GM23338 (cell line): ENCODE results near the gene KAT2B. TPM values are rescaled to one million over a fixed set of nuclear protein-coding genes. Genes with fewer than 3 reads are reported as not detected.

Source experiments
- ATAC-seq: fragments of 200-7000 bp; cut with Tn5 transposase; 3 replicates; pipeline ENCODE4 v1.9.1; 2020
- DNase-seq: peaks from one replicate; pipeline ENCODE4 v3.0.0-alpha.2; 2015; ENCODE audit warnings: low spot score
- H2AFZ ChIP-seq: fragments of 200-600 bp; sonication (generic); 2 replicates; pipeline ENCODE4 v1.8.0; 2016; ENCODE audit warnings: antibody characterized with exemption, mild to moderate bottlenecking, moderate library complexity
- H3F3A ChIP-seq: fragments of 200-600 bp; sonication (generic); replicated peaks from 2 replicates; pipeline ENCODE4 v1.8.0; 2017; ENCODE audit warnings: antibody characterized with exemption, mixed run types, low read depth
- H3K27ac ChIP-seq: fragments of 200-600 bp; sonication (generic); 2 replicates; pipeline ENCODE4 v1.6.1; 2016; ENCODE audit warnings: low read depth
- H3K27me3 ChIP-seq: fragments of 200-600 bp; sonication (generic); 2 replicates; pipeline ENCODE4 v1.8.0; 2016; ENCODE audit warnings: mild to moderate bottlenecking, mixed run types, moderate library complexity; ENCODE audit not compliant: insufficient read depth
- H3K36me3 ChIP-seq: fragments of 200-600 bp; sonication (generic); 2 replicates; pipeline ENCODE4 v1.8.0; 2016; ENCODE audit warnings: mild to moderate bottlenecking; ENCODE audit not compliant: insufficient read depth
- H3K4me1 ChIP-seq: fragments of 200-600 bp; sonication (generic); 2 replicates; pipeline ENCODE4 v1.8.0; 2016; ENCODE audit warnings: mild to moderate bottlenecking, moderate library complexity; ENCODE audit not compliant: insufficient read depth
- H3K4me2 ChIP-seq: fragments of 200-600 bp; sonication (generic); 2 replicates; pipeline ENCODE4 v1.7.1; 2017; ENCODE audit warnings: mixed run types
- H3K4me3 ChIP-seq: fragments of 200-600 bp; sonication (generic); 2 replicates; pipeline ENCODE4 v1.6.1; 2016; ENCODE audit warnings: mixed run types
- H3K79me2 ChIP-seq: fragments of 200-600 bp; sonication (generic); replicated peaks from 2 replicates; pipeline ENCODE4 v1.8.0; 2017; ENCODE audit warnings: mild to moderate bottlenecking; ENCODE audit not compliant: insufficient read depth
- H3K9me2 ChIP-seq: fragments of 200-600 bp; sonication (generic); 2 replicates; pipeline ENCODE4 v1.8.0; 2017; ENCODE audit not compliant: insufficient read depth
- H4K20me1 ChIP-seq: fragments of 200-600 bp; sonication (generic); replicated peaks from 2 replicates; pipeline ENCODE4 v1.8.0; 2017; ENCODE audit warnings: mild to moderate bottlenecking; ENCODE audit not compliant: insufficient read depth
- H3K27ac Mint-ChIP-seq: 2 replicates; pipeline ENCODE4 v1.8.0; 2020; ENCODE audit warnings: inconsistent platforms, mild to moderate bottlenecking, moderate library complexity, mixed read lengths
- H3K27me3 Mint-ChIP-seq: 3 replicates; pipeline ENCODE4 v1.8.0; 2022; ENCODE audit warnings: low read depth, mild to moderate bottlenecking, moderate library complexity, mixed read lengths, inconsistent platforms; ENCODE audit not compliant: insufficient read depth, poor library complexity
- H3K36me3 Mint-ChIP-seq: 3 replicates; pipeline ENCODE4 v1.8.0; 2021; ENCODE audit warnings: low read depth, mild to moderate bottlenecking, inconsistent platforms, moderate library complexity, mixed read lengths
- H3K4me1 Mint-ChIP-seq: 3 replicates; pipeline ENCODE4 v1.8.0; 2020; ENCODE audit warnings: mild to moderate bottlenecking, inconsistent platforms, mixed read lengths
- H3K4me3 Mint-ChIP-seq: 3 replicates; pipeline ENCODE4 v1.8.0; 2021; ENCODE audit warnings: moderate library complexity, mild to moderate bottlenecking, inconsistent platforms, mixed read lengths
- H3K9me3 Mint-ChIP-seq: 3 replicates; pipeline ENCODE4 v1.8.0; 2020; ENCODE audit warnings: moderate library complexity, mild to moderate bottlenecking, inconsistent platforms, mixed read lengths
- CTCF ChIP-seq, 2 experiments: fragments of 200-600 bp in 1 of 2; sonication (generic) in 1 of 2; conservative IDR thresholded peaks; 2 replicates each; pipeline versions ENCODE4 v1.5.1 to v1.6.1; 2016 to 2017; ENCODE audit warnings: antibody characterized with exemption in 2 of 2, low read depth in 2 of 2, mild to moderate bottlenecking in 2 of 2, moderate library complexity in 1 of 2
- ETS1 ChIP-seq: IDR thresholded peaks from 2 replicates; pipeline ENCODE4 v1.6.1; 2016; ENCODE audit warnings: antibody characterized with exemption
- EZH2 ChIP-seq: fragments of 200-600 bp; sonication (generic); IDR thresholded peaks from one replicate; pipeline ENCODE4 v1.8.0; 2017; ENCODE audit warnings: antibody characterized with exemption, mild to moderate bottlenecking, low read depth; ENCODE audit not compliant: unreplicated experiment
- NANOG ChIP-seq: IDR thresholded peaks from 2 replicates; pipeline ENCODE4 v1.6.1; 2016; ENCODE audit warnings: antibody characterized with exemption, borderline replicate concordance
- POLR2AphosphoS5 ChIP-seq: IDR thresholded peaks from 2 replicates; pipeline ENCODE4 v1.6.1; 2016; ENCODE audit warnings: antibody characterized with exemption, low read depth
- STAT1 ChIP-seq: IDR thresholded peaks from one replicate; pipeline ENCODE4 v1.6.1; 2016; ENCODE audit warnings: antibody characterized with exemption; ENCODE audit not compliant: unreplicated experiment
- ZNF462 ChIP-seq: fragments of 250-450 bp; sonication (Bioruptor Pico); IDR thresholded peaks from 2 replicates; pipeline ENCODE4 v1.5.0; 2020; ENCODE audit warnings: mild to moderate bottlenecking, moderate library complexity
- polyA plus RNA-seq: library from polyadenylated mRNA; unstranded; fragments of >200 nt; fragmentation: Nextera tagmentation; extraction: Ambion mirVana; gene quantifications from 2 replicates; pipeline ENCODE4 v1.2.1, GENCODE V29; 2016
- total RNA-seq: library from RNA; depleted of rRNA; stranded (reverse); fragments of >200 nt; shearing (Covaris generic); gene quantifications from 2 replicates; pipeline ENCODE4 v1.2.3, GENCODE V29; 2014

KAT2B gene
- total and polyA plus RNA-seq, 2 experiments from 2014 or later = 1.3 to 4.4 TPM

DNA sequence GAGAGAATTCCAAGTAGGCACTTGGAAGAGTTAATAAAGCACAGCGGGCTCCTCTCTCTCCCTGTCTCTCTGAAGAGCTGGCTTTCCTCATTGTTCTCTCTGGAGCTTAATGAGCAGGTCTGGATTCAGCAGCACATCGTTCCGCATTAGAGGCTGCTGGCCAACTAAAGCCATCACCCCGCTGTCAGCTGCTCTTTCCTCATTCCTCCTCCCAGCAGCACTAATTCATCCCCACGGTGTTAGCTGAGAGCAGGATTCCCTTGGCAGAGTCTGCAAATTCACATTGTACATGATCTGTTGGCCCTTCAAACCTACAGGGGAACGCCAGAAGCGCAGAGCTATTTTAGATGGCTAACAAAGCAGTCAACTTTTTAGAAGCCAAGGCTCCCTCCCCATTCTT, 101.6 kb downstream of the KAT2B start (continued):
- TF ChIP-seq ZNF462 = no peak

DNA sequence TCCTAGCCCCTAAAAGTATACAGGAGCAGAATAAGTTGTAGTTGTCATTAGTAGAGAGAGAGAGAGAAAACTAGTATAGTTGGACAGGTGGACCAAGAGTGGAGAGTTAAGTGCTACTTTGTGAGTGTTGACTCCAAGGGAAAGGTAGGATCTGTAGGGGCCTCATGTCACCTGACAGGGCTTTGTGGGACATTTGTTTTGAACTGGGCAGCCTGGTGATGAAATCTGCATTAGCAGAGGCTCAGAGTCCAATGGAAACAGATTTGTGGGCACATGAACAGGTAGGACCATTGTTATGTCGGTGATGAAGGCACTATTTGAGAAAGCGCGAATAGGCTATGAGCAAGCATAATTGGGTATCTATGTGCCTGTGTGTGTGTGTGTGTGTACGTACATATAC, 102.3 kb downstream of the KAT2B start:
- Histone ChIP-seq H3K27ac (no peak overlapping the region), H3K4me2 (no peak overlapping the region)
- no peak overlapping the region for H3K4me3 Mint-ChIP-seq
- no peak for TF ChIP-seq POLR2AphosphoS5
- TF ChIP-seq EZH2 = no peak
- no peak for TF ChIP-seq STAT1
- no peak for TF ChIP-seq ZNF462
- TF ChIP-seq ETS1 = no peak
- no peak for TF ChIP-seq NANOG
- TF ChIP-seq CTCF (conservative IDR thresholded peaks at IDR 0.05; ENCODE audit: low read depth in 2 of 2) = no peak

More for the DNA sequence above, 102.3 kb downstream of the KAT2B start:
- H3K36me3 Mint-ChIP-seq = no peaks in the 10 kb centered on the region
- Histone ChIP-seq H3K36me3 (no peaks in the 10 kb centered on the region), H3F3A (no peaks in the 10 kb centered on the region), H3K9me2 (no peaks in the 10 kb centered on the region), H3K4me1 (no peaks in the 10 kb centered on the region; the same call in 1 of the 2 replicates), H3K27me3 (no peaks in the 10 kb centered on the region), H3K4me3 (no peak overlapping the region), H3K79me2 (no peaks in the 10 kb centered on the region), H4K20me1 (no peaks in the 10 kb centered on the region), H2AFZ (no peak overlapping the region)
- peaks cover 10% of the 10 kb centered on the region for H3K4me1 Mint-ChIP-seq
- H3K9me3 Mint-ChIP-seq = no peaks in the 10 kb centered on the region
- ATAC-seq (no peak), DNase-seq (no peak)
- H3K27ac Mint-ChIP-seq = no peak overlapping the region
- H3K27me3 Mint-ChIP-seq = no peaks in the 10 kb centered on the region
